NCI-H128 (cell line): Measurements from ENCODE around the gene TSSK3.
"Not testable (repeated sequence)": the region's sequence is repeated elsewhere in the genome, so short reads cannot be mapped to it uniquely, and the experiment has no call there.

ENCODE experiments used
- DNase-seq: peaks from one replicate; lab custom pipeline; 2025; ENCODE audit not compliant: unreplicated experiment; lab: John Stamatoyannopoulos, UW

TSSK3 gene

GRCh38 chr1:32338637-32339145, 23.6 kb upstream of the TSSK3 start:
- no peak for DNase-seq

DNA sequence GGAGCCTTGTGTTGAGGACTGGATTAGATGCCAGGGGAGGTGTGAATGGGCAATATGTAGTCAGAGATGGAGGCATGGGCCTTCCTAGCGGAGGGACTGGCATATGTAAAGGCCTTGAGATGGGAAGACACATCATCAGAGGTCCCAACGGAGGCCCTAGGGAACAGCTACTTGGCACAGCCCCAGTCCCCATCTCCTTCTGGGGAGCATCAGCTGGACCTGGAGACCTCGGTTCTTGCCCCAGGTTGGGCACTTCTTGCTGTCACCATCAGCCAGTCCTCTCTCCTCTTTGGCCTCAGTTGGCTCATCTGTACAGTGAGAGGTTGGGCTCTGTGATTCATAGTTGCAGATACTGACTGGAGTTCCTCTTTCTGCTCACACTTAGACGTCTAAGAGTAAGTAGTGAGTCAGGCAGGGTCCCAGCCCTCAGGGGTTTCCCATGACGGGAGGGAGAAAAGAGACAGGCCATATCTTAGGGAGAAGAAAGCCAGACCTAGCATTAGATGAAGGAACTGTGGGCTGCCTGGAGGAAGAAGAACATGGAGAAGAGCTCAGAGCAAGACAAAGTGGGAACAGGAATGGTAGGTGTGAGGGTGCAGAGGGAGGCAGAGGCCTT, 22.9 kb upstream of the TSSK3 start:
- no peak for DNase-seq

DNA sequence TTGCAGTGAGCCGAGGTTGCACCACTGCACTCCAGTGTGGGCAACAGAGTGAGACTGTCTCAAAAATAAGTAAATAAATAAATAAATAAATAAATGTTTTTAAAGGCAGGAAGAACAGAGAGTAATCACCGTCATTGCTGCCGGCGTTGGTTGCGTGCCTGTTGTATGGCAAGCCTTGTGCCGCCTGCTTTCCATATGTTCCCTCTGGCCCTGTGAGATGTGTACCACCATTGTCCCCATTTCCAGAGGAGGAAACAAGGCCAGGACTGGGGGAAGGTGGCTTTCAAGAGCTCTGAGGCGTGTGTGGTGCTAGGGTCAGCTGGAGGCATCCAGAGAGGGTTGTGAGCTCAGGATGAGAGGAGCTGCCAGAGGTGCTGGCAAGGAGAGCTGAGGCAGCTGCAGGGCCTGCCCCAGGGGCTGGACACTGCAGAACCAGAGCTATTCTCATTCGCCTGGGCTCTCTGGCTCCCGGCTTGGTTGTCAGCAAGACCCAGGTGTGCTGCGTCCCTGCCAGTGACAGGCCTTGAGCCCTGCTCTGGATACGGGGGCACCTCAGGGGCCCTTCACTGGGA, 21.1 kb upstream of the TSSK3 start:
- no peak for DNase-seq

DNA sequence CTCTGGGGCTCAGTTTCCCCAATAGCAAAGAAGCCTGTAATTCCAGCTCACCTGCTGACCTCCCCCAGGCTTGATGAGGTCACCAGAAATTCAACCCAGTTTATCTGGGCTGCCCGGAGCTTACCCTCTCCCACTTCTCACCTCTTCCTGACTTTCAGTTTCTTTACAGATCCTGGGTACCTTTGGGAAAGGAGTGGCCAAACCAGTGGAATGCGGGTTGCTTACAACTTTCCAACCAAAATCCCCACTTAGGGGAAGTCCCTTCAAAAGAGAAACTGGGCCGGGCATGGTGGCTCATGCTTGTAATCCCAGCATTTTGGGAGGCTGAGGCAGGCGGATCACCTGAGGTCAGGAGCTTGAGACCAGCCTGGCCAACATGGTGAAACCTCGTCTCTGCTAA, 20.4 kb upstream of the TSSK3 start:
- no peak for DNase-seq

- DNase-seq, result no peak
These were observed 19.6 kb upstream of the TSSK3 start for GRCh38 chr1:32342704-32343103.

- no peak for DNase-seq
These were observed 17.0 kb upstream of the TSSK3 start for GRCh38 chr1:32345289-32345827.

DNA sequence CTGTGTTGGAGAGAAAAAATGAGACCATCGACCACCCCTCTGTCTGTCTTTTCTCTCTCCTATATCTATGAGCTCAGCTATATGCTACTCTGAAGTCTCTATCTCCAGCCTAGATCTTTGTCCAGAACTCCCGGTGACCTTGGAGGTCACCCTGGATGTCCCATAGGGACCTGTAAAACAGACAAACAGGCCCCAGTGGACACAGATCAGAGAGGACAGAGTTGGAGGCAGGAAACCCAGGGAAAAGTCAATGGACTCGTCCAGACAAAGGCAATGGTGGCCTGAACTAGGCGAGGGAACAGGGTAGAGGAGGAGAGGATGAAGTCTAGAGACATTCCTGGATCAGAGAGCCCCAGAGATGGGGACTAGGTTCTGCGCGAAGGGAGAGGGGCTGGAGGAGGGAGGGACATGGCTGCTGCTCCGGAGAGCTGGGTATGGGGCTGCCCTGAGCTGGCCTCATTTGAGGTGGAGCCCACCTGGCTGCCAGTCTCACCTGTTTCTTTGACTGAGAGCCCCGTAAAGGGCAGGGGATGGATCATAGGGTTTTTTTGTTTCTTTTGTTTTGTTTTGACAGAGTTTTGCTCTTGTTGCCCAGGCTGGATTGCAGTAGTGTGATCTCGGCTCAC, 15.7 kb upstream of the TSSK3 start:
- no peak for DNase-seq

DNA sequence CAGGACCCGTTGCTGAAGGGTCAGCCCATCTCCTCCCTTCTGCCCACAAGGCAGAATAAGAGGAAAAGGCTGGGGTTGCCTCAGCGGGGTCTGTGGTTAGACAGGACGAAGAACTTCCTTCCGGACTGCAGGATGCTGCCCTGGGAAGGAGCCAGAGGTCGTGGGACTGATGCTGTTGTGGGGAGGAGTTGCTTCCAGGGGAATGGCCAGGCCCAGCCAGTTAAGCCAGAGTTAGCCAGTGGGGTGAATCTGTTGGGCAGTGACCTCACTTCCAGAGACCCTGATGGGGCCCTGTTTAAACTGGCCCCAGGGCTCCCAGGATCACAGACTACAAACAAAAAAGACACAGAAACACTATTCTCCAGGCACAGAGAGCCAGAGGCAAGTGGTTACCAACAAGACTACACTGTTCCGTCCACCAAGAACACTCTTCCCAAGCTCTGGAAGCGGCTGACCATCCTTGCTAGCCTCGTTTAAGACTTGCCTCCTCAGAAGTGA, 13.1 kb upstream of the TSSK3 start:
- DNase-seq, result no peak

DNA sequence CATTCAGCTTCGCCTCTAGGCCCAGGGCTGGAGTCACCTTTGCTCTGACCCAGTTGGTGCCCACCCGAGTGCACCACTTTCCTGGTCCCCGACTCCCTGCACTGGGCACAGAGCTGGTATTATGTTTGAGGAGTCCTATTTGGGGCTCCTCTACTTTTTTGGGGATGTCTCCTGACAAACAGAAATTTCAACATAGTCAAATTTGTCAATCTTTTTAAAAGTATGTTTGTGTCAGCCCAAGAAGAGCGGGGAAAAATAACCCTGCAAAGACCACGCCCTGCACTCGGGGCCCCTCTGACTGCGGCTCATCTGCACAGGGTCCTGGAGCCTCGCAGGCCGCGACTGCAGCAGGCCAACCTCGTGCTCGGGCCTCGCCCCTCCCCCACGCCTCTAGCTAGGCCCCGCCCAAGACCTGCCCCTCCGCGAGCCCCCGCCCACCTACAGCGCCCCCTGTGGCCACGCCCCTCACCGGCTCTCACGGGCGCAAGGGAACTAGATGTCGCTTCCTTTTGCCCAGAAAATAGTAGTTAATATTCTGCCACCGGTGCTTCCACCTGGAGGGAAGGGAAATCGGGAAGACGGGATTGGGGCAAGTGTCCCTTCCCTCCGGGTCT, 11.4 kb upstream of the TSSK3 start:
- DNase-seq, result no peak

- peak; percentile 93 for DNase-seq
These were observed 10.7 kb upstream of the TSSK3 start for GRCh38 chr1:32351399-32352238.

DNA sequence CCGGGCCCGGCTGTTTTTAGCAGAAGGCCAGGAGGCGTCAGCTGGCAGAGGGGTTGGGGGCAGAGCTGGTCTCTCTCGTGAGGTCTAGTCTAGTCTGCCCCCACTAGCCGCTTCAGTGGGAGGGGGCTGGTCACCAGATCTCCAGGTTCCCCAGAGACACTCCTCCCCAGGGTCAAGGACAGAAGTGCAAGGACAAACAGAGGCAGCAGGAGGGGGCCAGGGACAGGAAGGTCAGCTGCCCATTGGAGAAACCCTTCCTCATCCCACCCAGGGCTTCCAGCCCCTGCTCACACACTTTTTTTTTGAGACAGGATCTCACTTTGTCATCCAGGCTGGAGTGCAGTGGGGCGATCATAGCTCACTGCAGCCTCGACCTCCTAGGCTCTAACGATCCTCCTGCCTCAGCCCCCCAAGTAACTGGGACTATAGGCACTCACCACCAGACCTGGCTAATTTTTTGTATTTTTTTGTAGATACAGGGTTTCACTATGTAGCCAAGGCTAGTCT, 10.0 kb upstream of the TSSK3 start:
- no peak for DNase-seq

DNA sequence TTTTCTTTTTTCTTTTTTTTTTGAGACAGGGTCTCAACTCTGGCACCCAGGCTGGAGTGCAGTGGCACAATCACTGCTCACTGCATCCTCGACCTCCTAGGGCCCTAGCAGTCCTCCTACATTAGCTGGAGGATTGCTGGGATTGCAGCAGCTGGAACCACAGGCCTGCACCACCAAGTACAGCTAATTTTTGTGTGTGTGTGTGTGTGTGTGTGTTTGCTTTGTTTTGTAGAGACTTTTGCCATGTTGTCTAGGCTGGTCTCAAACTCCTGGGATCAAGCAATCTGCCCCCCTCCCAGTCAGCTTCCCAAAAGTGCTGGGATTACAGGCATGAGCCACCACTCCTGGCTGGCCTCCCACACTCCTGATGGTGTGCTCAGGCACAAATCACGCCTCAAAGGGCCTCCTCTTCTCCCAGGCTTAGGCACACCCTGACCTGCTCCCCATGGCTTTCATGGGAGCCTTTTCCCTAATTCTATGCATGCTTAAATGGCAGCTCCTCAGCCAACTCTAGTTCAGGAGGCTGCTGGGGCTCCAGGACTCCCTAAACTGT, 9.4 kb upstream of the TSSK3 start:
- no peak for DNase-seq

GRCh38 chr1:32353431-32353830, 8.9 kb upstream of the TSSK3 start:
- DNase-seq, result no peak

DNA sequence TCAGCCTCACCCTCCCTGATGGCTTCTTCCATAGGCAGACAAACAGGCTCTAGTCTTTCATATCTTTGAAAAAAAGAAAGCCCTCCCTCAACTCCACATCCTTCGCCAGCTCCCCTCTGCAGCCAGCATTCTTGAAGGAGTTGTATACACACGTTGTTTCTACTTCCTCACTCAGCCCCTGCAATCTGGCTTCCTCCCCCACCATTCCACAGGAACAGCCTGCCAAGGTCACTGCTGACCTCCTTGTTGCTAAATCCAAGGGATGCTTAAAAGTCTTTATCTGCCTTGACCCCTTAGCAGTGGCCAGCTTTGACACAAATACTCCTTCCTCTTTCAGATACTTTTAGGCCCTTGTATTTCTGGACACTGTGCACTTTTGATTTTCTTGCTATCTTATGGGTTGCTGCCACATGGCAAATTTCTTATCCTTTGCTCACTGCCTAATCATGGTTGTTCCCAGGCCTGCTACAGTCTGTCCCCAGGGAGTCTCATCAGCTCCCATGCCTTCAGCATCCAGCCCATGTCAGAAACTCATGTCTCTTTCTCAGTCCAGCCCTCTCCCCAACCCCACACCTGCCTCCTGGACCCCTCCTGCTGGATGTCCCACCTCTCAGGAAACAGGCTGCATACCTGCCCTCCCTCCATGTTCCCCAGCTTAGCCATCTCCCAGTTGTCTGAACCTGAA, 8.3 kb upstream of the TSSK3 start:
- no peak for DNase-seq

GRCh38 chr1:32355778-32356177, 6.6 kb upstream of the TSSK3 start:
- not testable (repeated sequence) for DNase-seq

GRCh38 chr1:32356478-32356877, 5.9 kb upstream of the TSSK3 start:
- DNase-seq, result no peak

DNA sequence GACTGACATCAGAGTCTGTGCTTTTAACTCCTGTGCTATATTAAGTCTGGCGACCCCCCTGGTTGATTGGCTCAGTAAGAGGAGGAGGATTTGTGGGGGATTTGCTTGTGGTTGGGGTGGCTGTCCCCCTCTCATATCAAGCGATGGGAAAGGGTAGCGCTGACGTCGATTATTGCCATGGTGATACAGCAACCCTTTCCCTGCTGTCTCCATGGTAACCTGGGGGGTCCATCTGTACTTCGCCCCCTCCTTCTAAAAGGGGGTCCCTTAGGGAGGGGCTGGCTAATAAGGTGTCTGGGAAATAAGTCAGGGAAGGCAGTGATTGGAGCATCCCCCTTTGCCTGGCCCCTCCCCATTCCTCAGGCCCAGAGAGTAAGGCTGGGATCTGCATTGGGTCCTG, 4.7 kb upstream of the TSSK3 start:
- no peak for DNase-seq

GRCh38 chr1:32358435-32358834, 3.9 kb upstream of the TSSK3 start:
- no peak for DNase-seq

- DNase-seq, result no peak
These were observed 1.0 kb upstream of the TSSK3 start for GRCh38 chr1:32361308-32361673.
